Measurements from ENCODE around the gene CDK2AP2.
"Not testable (repeated sequence)": the region's sequence is repeated elsewhere in the genome, so short reads cannot be mapped to it uniquely, and the experiment has no call there.

CDK2AP2 gene, protein sequence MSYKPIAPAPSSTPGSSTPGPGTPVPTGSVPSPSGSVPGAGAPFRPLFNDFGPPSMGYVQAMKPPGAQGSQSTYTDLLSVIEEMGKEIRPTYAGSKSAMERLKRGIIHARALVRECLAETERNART

DNA sequence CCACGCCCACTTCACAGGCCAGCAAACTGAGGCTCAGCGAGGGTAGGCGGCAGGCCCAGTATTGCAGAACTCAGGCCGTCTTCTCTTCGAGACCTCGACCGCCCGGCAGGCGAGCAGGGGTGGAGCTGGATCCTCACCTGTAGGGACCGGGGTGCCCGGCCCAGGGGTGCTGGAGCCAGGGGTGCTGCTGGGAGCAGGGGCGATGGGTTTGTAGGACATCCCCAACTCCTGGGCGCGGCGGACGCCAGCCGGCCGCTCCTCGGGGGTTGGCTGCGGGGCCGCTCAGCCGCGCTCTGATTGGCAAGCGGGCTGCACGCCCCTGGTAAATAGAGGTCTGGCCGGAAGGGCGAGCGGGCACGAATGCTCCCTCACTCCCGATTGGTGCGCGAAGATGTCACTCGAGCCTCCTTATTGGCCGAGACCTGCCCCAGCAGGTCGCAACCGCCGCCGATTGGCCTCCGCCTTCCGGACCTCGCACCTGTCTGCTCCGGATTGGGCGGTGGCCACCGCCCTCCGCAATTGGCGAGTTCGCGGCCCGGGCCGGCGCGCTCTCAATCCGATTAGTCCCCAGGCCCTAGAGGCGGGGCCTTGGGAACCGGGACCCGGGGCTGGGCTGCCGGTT, at the start of gene CDK2AP2:
Gene CDK2AP2, minus strand, starts transcription at position 299 of the 622 bp plus-strand sequence. Its CDS starts 80 bp downstream, at position 219.
- peak within 1 kb of the TSS; percentile 92 for H3K27ac Mint-ChIP-seq
- no peaks in the 10 kb centered on the region for H3K36me3 Mint-ChIP-seq
- no peaks in the 10 kb centered on the region for H3K9me3 Mint-ChIP-seq
- H3K4me3 Mint-ChIP-seq: peak within 1 kb of the TSS; percentile 91
- H3K27me3 Mint-ChIP-seq: peaks cover 1% of the 10 kb centered on the region
- H3K4me1 Mint-ChIP-seq: peaks cover 32% of the 10 kb centered on the region

DNA sequence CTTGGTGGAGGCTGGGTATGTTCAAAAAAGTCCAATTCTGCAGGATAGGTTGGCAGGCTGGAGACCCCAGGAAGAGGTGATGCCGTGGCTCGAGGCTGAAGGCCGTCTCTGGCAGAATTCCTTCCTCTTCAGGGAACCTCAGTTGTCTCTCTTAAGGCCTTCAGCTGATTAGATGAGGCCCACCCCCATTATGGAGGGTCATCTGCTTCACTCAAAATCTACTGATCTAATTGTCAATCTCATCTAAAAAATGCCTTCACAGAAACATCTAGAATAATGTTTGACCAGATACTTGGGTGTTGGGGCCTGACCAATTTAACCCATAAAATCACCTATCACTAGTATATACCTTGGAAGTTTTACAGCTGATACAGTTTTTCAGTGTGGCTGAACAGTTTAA, 48.3 kb upstream of the CDK2AP2 start:
- Mint-ChIP-seq H3K4me3 (no peak overlapping the region), H3K4me1 (no peaks in the 10 kb centered on the region), H3K27me3 (no peaks in the 10 kb centered on the region), H3K27ac (no peak overlapping the region), H3K9me3 (no peaks in the 10 kb centered on the region), H3K36me3 (no peaks in the 10 kb centered on the region)

DNA sequence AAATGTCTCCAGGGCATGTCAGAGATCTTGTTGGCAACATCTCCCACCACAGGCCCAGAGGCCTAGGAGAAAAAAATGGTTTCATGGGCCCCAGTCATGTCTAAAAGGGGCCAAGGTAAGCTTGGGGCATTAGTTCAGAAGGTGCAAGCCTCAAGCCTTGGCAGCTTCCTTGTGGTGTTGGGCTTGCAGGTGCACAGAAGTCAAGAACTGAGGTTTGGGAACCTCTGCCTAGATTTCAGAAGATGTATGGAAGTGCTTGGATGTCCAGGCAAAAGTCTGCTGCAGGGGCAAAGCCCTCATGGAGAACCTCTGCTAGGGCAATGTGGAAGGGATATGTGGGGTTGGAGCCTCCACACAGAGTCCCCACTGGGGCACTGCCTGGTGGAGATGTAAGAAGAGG, 43.7 kb upstream of the CDK2AP2 start:
- not testable (repeated sequence) for H3K27ac Mint-ChIP-seq, H3K4me3 Mint-ChIP-seq, H3K9me3 Mint-ChIP-seq, H3K4me1 Mint-ChIP-seq, H3K27me3 Mint-ChIP-seq, H3K36me3 Mint-ChIP-seq

DNA sequence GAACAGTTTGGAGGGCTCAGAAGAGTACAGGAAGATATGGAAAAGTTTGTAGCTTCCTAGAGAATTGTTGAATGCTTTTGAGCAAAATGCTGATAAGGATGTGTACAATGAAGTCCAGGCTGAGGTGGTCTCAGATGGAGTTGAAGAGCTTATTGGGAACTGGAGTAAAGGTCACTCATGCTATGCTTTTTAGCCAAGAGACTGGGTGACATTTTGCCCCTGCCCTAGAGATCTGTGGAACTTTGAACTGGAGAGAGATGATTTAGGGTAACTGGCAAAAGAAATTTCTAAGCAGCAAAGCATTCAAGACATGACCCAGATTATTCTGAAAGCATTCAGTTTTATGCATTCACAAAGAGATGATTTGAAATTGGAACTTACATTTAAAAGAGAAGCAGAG, 43.2 kb upstream of the CDK2AP2 start:
- H3K27ac Mint-ChIP-seq: no peak overlapping the region

DNA sequence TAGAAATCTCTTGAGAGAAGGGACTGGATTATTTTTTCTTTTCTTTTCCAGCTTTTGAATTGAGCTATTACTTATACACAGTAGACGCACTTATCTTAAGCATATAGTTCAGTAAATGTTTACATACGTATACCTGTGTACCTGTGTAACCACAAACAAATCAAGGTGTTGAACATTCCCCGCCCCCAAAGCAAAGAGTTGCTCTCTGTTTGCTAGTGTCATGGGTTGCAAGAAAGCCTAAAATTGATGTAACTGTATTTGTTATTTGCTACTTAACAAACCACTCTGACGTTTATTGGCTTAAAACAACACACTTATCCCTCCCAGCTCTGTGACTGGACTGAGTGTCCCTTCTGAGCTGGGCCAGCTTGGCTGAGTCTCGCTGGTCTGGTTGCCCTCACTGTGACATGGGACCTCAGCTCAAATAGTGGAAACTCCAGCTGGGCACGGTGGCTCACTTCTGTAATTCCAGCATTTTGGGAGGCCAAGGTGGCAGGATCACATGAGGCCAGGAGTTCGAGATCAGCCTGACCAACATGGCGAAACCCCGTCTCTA, 40.7 kb upstream of the CDK2AP2 start:
- no peaks in the 10 kb centered on the region for H3K4me1 Mint-ChIP-seq
- no peak overlapping the region for H3K27ac Mint-ChIP-seq
- no peaks in the 10 kb centered on the region for H3K27me3 Mint-ChIP-seq
- H3K9me3 Mint-ChIP-seq: no peaks in the 10 kb centered on the region
- peaks cover 2% of the 10 kb centered on the region for H3K36me3 Mint-ChIP-seq
- no peak overlapping the region for H3K4me3 Mint-ChIP-seq

More for the DNA sequence above, 43.2 kb upstream of the CDK2AP2 start:
- Mint-ChIP-seq H3K9me3 (no peaks in the 10 kb centered on the region), H3K27me3 (no peaks in the 10 kb centered on the region), H3K36me3 (peaks cover 2% of the 10 kb centered on the region), H3K4me3 (no peak overlapping the region), H3K4me1 (no peaks in the 10 kb centered on the region)

DNA sequence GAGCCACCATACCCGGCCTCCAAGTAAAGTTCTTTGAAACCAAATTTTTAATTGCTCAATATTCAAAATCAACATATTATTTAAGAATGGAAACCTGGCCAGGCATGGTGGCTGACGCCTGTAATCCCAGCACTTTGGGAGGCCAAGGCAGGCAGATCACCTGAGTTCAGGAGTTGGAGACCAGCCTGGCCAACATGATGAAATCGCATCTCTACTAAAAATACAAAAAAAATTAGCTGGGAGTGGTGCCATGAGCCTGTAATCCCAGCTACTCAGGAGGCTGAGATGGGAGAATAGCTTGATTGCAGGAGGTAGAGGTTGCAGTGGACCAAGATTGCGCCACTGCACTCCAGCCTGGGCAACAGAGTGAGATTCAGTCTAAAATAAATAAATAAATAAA, 40.1 kb upstream of the CDK2AP2 start:
- not testable (repeated sequence) for H3K4me3 Mint-ChIP-seq, H3K4me1 Mint-ChIP-seq, H3K36me3 Mint-ChIP-seq, H3K27ac Mint-ChIP-seq, H3K9me3 Mint-ChIP-seq, H3K27me3 Mint-ChIP-seq

DNA sequence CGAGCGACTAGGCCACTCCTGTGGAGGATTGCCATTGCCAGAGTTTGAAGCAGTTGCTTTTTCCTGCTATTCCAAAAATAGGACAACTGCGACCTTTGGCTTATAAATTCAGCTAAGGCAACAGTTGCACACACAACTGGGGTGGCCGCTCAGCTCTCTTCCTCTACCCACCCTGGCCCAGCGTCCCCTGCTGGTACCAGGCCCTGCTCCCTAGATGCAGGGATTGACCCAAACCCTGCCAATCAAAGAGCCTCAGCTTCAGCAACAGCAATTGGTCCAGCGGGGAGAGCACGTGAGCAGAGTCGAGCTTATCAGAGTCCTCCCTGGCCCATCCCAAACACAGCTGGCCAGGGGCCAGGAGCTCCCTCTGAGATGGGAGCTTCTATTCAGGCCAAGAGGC, 37.3 kb upstream of the CDK2AP2 start:
- H3K27me3 Mint-ChIP-seq: no peaks in the 10 kb centered on the region
- no peak overlapping the region for H3K4me3 Mint-ChIP-seq
- no peaks in the 10 kb centered on the region for H3K36me3 Mint-ChIP-seq
- no peaks in the 10 kb centered on the region for H3K9me3 Mint-ChIP-seq
- peak overlapping the region; percentile 83 for H3K27ac Mint-ChIP-seq
- H3K4me1 Mint-ChIP-seq: no peaks in the 10 kb centered on the region

DNA sequence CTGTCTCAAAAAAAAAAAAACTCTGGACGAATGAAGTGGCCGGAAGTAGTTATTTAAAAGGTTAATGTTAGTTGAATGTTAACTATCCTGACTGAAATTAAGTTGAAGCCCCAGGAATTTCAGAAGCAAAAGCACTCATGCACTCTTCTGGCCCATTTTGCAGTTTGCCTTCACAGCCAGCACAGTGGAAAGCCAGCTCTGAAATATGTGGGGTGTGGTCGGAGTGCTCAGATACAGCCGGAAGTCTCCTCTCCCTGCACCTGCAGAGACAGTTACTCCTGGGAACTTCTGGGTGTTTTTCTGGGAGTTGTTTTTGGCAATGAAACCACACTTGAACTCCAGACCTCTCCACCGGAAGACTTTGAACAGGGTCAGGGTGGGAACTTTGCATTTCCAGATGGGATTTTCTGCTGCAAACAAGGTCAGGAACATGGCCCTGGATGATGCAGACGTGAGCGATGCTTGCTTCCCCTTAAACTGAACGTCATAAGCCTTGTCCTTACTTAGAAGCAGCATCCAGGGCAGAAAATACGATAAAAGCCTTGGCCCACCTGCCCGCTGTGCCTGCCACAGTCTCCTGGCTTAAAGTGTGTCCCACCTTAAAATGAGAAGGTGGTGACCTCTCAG, 36.8 kb upstream of the CDK2AP2 start:
- no peak overlapping the region for H3K27ac Mint-ChIP-seq
- H3K27me3 Mint-ChIP-seq: no peaks in the 10 kb centered on the region
- H3K36me3 Mint-ChIP-seq: no peaks in the 10 kb centered on the region
- H3K4me3 Mint-ChIP-seq: no peak overlapping the region
- no peaks in the 10 kb centered on the region for H3K4me1 Mint-ChIP-seq
- H3K9me3 Mint-ChIP-seq: no peaks in the 10 kb centered on the region

DNA sequence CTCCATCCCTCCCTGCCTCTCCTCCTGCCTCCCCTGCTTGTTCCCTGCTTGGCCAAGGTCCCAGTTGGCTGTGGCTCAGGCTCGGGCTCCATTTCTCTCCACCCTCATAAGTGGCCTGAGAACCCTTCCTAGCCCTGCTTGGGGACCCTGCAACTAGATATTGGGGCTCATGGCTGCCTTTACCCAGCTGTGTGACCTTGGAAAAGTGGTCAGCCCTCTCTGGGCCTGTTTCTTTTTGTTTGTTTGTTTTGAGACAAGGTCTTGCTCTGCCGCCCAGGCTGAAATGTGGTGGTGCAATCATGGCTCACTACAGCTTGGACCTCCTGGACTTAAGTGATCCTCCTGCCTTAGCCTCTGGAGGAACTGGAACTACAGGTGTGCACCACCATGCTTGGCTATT, 35.6 kb upstream of the CDK2AP2 start:
- no peaks in the 10 kb centered on the region for H3K4me1 Mint-ChIP-seq
- no peaks in the 10 kb centered on the region for H3K27me3 Mint-ChIP-seq
- no peak overlapping the region for H3K4me3 Mint-ChIP-seq
- H3K27ac Mint-ChIP-seq: no peak overlapping the region
- H3K36me3 Mint-ChIP-seq: no peaks in the 10 kb centered on the region
- H3K9me3 Mint-ChIP-seq: no peaks in the 10 kb centered on the region

DNA sequence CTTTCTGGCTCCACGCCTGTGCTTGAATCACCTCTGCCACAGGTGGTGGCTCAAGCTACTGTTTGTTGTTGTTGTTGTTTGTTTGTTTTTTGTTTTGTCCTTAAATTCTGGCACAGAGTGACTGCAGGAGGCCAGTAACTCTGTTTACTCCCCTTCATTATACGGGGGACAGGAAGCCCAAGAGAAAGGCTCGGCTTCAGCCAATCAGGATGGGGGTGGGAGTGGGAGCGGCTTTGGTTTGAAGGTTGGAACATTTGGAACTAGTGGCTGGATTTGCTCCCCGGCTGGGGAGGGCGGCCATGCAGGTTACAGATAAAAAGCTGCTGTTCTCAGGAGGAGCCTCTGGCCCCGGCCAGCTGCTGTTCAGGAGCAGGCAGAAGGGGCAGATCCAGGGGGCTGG, 35.0 kb upstream of the CDK2AP2 start:
- H3K27me3 Mint-ChIP-seq: no peaks in the 10 kb centered on the region
- H3K36me3 Mint-ChIP-seq: no peaks in the 10 kb centered on the region
- H3K4me3 Mint-ChIP-seq: no peak overlapping the region
- H3K9me3 Mint-ChIP-seq: no peaks in the 10 kb centered on the region
- no peaks in the 10 kb centered on the region for H3K4me1 Mint-ChIP-seq
- peak overlapping the region; percentile 51 for H3K27ac Mint-ChIP-seq

DNA sequence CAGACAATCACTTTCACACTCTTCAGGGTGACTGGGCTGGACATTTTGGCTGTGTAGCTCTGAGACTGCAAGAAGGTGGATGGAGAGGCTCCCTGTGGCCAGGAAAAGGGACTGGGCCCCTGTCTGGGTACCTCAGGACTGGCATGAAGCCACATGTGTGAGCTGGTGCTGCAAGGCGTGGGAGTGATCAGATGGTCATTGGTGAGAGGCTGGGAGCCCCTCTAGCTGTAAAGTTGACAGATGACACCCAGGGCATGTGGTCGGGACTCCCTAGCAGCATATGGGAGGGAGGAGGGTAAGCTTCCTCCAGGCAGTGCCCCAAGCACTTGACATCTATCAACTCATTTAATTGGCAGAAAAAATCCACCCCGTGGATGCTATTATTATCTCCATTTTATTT, 34.2 kb upstream of the CDK2AP2 start:
- Mint-ChIP-seq H3K4me1 (no peaks in the 10 kb centered on the region), H3K27me3 (no peaks in the 10 kb centered on the region), H3K9me3 (no peaks in the 10 kb centered on the region), H3K27ac (no peak overlapping the region), H3K36me3 (no peaks in the 10 kb centered on the region), H3K4me3 (no peak overlapping the region)

DNA sequence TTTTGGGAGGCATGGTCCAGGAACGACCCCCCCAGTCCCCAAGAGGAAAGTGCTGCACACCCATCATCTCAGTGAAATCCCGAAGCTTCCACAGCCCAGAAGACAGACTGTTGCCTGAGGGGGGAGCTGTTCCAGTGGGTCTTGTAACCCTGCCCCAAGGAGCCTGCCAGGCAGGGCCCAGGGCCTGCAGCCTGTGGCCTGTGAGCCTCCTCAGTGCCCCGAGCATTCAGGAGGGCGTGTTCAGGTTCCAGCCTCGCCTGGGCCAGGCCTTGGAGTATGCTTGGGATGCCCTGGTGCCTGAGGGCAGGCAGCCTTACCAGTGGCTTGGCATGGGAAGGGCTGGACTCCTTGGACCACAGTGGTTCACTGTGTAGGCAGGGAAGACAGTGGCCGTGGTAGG, 33.2 kb upstream of the CDK2AP2 start:
- Mint-ChIP-seq H3K27me3 (no peaks in the 10 kb centered on the region), H3K27ac (no peak overlapping the region), H3K4me1 (no peaks in the 10 kb centered on the region), H3K9me3 (no peaks in the 10 kb centered on the region), H3K36me3 (no peaks in the 10 kb centered on the region), H3K4me3 (no peak overlapping the region)

DNA sequence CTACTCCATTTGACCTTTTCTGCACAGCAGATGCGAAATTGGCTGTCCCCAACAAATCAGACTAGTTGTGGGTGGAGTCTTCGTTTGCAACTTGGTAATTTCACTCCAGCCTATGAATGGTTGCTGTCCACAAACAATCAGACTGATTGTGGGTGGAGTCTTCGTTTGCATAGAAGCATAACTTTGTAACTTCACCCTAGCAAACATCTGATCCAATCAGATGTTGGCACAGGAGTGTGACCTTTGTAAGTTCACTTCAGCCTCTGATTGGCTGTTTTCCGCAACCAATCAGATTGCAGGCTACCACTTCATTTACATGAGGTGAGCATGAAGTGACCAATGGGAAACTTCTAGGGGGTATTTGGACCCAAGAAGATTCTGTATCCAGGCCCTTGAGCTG, 31.6 kb upstream of the CDK2AP2 start:
- Mint-ChIP-seq H3K9me3 (no peaks in the 10 kb centered on the region), H3K4me1 (no peaks in the 10 kb centered on the region), H3K36me3 (no peaks in the 10 kb centered on the region), H3K27me3 (no peaks in the 10 kb centered on the region), H3K27ac (no peak overlapping the region), H3K4me3 (no peak overlapping the region)

DNA sequence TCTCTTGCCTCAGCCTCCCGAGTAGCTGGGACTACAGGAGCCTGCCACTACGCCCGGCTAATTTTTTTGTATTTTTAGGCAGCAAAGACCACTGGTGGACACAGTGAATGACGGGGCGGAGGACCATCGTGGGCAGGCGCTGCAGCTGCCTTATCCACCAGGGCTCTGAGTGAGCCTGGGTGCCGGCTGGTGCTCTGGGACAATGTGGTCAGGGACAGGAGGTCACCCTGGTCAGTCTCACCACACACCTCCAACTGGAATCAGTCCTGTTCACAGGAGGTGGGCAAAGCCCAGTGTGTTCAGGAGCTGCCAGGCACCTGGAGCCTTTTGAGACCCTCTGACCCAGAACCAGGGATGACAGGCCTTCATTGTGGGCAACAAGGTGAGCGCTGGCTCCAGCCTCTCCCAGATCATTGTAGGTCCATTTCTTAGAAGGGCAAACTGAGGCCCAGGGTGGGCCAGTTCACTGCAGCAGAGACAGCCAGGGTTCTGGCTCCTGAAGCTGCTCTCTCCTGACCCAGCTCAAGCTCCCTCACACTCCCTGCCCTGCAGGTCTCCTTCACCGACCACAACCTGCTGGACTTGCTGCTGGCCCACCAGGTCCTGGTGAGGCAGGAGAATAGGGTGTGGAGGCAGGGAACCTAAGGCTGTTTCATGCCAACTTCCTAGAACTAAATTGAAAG, 31.0 kb upstream of the CDK2AP2 start:
- H3K27ac Mint-ChIP-seq: no peak overlapping the region
- H3K4me3 Mint-ChIP-seq: no peak overlapping the region
- H3K27me3 Mint-ChIP-seq: no peaks in the 10 kb centered on the region
- no peaks in the 10 kb centered on the region for H3K36me3 Mint-ChIP-seq
- H3K4me1 Mint-ChIP-seq: no peaks in the 10 kb centered on the region
- no peaks in the 10 kb centered on the region for H3K9me3 Mint-ChIP-seq

DNA sequence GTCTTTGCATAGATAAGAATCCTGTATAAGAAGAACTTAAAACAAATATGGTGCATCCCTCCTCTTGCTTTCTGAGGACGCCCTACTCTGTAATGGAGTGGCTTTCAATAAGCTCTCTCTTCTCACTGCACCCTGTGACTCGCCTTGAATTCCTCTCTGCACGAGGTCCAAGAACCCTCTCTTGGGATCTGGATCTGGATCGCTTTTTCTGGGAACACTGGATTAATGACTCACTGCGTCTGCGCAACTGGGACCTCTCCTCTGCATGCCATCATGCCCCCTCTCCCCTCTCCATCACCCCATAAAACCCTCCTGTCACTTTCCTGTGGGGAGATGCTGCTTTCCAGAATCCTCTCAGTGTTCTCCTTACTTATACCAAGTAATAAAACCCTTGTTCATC, 30.3 kb upstream of the CDK2AP2 start:
- H3K9me3 Mint-ChIP-seq: no peaks in the 10 kb centered on the region
- peaks cover 2% of the 10 kb centered on the region for H3K36me3 Mint-ChIP-seq
- no peak overlapping the region for H3K4me3 Mint-ChIP-seq
- H3K4me1 Mint-ChIP-seq: no peaks in the 10 kb centered on the region
- no peak overlapping the region for H3K27ac Mint-ChIP-seq
- H3K27me3 Mint-ChIP-seq: no peaks in the 10 kb centered on the region

DNA sequence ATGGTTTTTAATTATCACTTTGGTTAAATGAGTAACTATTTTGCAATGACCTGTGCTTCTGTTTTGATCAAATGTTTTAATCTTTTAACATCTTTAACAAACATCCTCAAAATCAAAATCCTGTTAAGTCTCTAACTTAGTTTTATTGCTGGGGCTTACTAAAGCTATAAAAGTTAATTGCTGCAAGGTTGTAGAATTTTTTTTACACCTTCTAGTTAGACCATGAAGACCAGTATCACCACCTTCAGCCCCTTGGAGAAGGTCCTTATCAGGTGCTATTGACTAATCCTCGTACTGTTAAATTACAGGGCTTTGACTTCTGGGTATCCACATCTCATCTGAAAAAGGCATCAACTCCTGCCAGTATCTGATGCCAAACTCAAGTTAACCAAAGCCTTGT, 27.6 kb upstream of the CDK2AP2 start:
- no peaks in the 10 kb centered on the region for H3K27me3 Mint-ChIP-seq
- H3K4me1 Mint-ChIP-seq: no peaks in the 10 kb centered on the region
- H3K27ac Mint-ChIP-seq: no peak overlapping the region
- no peaks in the 10 kb centered on the region for H3K9me3 Mint-ChIP-seq
- H3K4me3 Mint-ChIP-seq: no peak overlapping the region
- H3K36me3 Mint-ChIP-seq: peaks cover 2% of the 10 kb centered on the region

Measured in activated naive CD4-positive, alpha-beta T cell treated with anti-CD3 and anti-CD28 coated beads, Interleukin-2, amount 50 U/mL, for 24 hours (primary cell).